Nephron progenitor cell (in vitro differentiated cells): ENCODE measurements around the gene PPIB.

ENCODE experiments used
- DNase-seq: peaks from one replicate; pipeline ENCODE4 v3.0.0; 2021
- H3K27ac Mint-ChIP-seq: 2 replicates; pipeline ENCODE4 v1.8.0; 2021; ENCODE audit warnings: mild to moderate bottlenecking, moderate library complexity, mixed read lengths
- H3K27me3 Mint-ChIP-seq: 2 replicates; pipeline ENCODE4 v1.8.0; 2021; ENCODE audit warnings: mild to moderate bottlenecking, low read depth, mixed read lengths; ENCODE audit not compliant: poor library complexity
- H3K36me3 Mint-ChIP-seq: 2 replicates; pipeline ENCODE4 v1.8.0; 2021; ENCODE audit warnings: low read depth, mixed read lengths
- H3K4me1 Mint-ChIP-seq: 2 replicates; pipeline ENCODE4 v1.8.0; 2021; ENCODE audit warnings: mixed read lengths
- H3K4me3 Mint-ChIP-seq: 2 replicates; pipeline ENCODE4 v1.8.0; 2021; ENCODE audit warnings: mild to moderate bottlenecking, moderate library complexity, mixed read lengths
- H3K9me3 Mint-ChIP-seq: 2 replicates; pipeline ENCODE4 v1.8.0; 2021; ENCODE audit warnings: mild to moderate bottlenecking, moderate library complexity, mixed read lengths
- CTCF ChIP-seq: fragments of 200-600 bp; sonication (generic); IDR thresholded peaks from 2 replicates; pipeline ENCODE4 v1.5.0; 2021; ENCODE audit warnings: antibody characterized with exemption

Gene PPIB

DNA sequence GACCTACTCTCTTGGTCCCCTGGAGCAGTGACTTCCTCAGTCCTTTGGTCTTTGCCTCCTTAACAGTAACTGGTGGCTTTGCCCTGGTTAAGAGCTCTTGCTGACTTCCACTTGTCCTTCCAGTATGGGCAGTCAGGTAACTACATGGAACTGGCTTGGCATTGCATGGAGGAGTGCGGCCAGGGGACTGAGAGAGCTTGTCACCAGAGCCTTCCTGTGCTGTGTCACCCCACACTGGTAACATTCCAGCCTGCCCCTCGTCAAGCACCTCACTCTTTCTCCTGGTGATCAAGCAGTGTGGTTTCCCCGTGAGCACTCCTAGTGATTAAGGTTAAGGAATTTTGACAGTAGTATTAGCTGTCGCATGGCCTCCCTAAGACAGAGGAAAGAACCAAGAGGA is 30.6 kb downstream of the PPIB start:
- H3K36me3 Mint-ChIP-seq: peaks cover 82% of the 10 kb centered on the region
- H3K4me3 Mint-ChIP-seq: no peak overlapping the region
- H3K4me1 Mint-ChIP-seq: peaks cover 8% of the 10 kb centered on the region
- no peak for DNase-seq
- no peaks in the 10 kb centered on the region for H3K27me3 Mint-ChIP-seq
- no peak for TF ChIP-seq CTCF
- H3K27ac Mint-ChIP-seq: peak overlapping the region; percentile 11
- H3K9me3 Mint-ChIP-seq: no peaks in the 10 kb centered on the region

GRCh38 chr15:64131547-64131946 is 31.3 kb downstream of the PPIB start:
- Mint-ChIP-seq H3K4me1 (peaks cover 10% of the 10 kb centered on the region), H3K36me3 (peaks cover 81% of the 10 kb centered on the region), H3K27me3 (no peaks in the 10 kb centered on the region), H3K4me3 (no peak overlapping the region), H3K9me3 (no peaks in the 10 kb centered on the region), H3K27ac (no peak overlapping the region)
- TF ChIP-seq CTCF: no peak
- no peak for DNase-seq

GRCh38 chr15:64130159-64130558 is 32.7 kb downstream of the PPIB start:
- peaks cover 10% of the 10 kb centered on the region for H3K4me1 Mint-ChIP-seq

GRCh38 chr15:64127521-64128270 is 35.1 kb downstream of the PPIB start:
- Mint-ChIP-seq H3K4me3 (no peak overlapping the region), H3K27me3 (no peaks in the 10 kb centered on the region), H3K9me3 (no peaks in the 10 kb centered on the region), H3K27ac (peak overlapping the region; percentile 58), H3K36me3 (peaks cover 74% of the 10 kb centered on the region), H3K4me1 (peaks cover 10% of the 10 kb centered on the region)
- DNase-seq: no peak
- no peak for TF ChIP-seq CTCF

More at GRCh38 chr15:64130159-64130558, 32.7 kb downstream of the PPIB start:
- DNase-seq: no peak
- no peaks in the 10 kb centered on the region for H3K9me3 Mint-ChIP-seq
- peaks cover 81% of the 10 kb centered on the region for H3K36me3 Mint-ChIP-seq
- H3K27ac Mint-ChIP-seq: no peak overlapping the region
- H3K27me3 Mint-ChIP-seq: no peaks in the 10 kb centered on the region
- no peak for TF ChIP-seq CTCF
- H3K4me3 Mint-ChIP-seq: no peak overlapping the region

DNA sequence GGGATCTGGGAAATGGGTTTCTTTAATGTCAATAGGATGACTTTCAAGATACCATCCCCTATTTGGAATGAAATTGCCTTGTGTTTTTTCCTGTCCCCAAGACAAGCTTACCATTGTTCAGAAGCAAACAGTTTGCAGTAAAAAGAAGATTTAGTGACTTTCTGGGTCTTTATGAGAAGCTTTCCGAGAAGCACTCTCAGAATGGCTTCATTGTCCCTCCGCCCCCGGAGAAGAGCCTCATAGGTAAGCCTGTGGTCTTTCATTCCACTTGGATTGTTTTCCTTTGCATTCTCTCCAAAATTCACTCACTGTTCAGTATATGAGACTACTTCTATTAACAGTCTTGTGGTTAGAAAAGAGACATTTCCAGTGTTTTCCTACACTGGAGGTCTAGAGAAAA is 36.8 kb downstream of the PPIB start:
- Mint-ChIP-seq H3K36me3 (peaks cover 66% of the 10 kb centered on the region), H3K4me3 (no peak overlapping the region), H3K27ac (peak overlapping the region; percentile 33), H3K27me3 (no peaks in the 10 kb centered on the region), H3K9me3 (no peaks in the 10 kb centered on the region), H3K4me1 (peaks cover 10% of the 10 kb centered on the region)
- DNase-seq: no peak
- TF ChIP-seq CTCF: no peak

GRCh38 chr15:64122936-64123351 is 39.9 kb downstream of the PPIB start:
- no peaks in the 10 kb centered on the region for H3K27me3 Mint-ChIP-seq

More at GRCh38 chr15:64122936-64123351, 39.9 kb downstream of the PPIB start:
- peaks cover 9% of the 10 kb centered on the region for H3K4me1 Mint-ChIP-seq
- H3K27ac Mint-ChIP-seq: no peak overlapping the region
- H3K4me3 Mint-ChIP-seq: no peak overlapping the region
- TF ChIP-seq CTCF: no peak
- DNase-seq: no peak
- no peaks in the 10 kb centered on the region for H3K9me3 Mint-ChIP-seq
- H3K36me3 Mint-ChIP-seq: peaks cover 66% of the 10 kb centered on the region
